Measurements from ENCODE around the gene CD84.

GRCh38 chr1:160542303-160542945 is 36.9 kb downstream of the CD84 start:
- TF ChIP-seq GATA2 (IDR thresholded peaks at IDR 0.05; ENCODE audit: low read depth, low read length) (no peak), GATA3 (IDR thresholded peaks at IDR 0.05; ENCODE audit: low read depth, low read length) (no peak)
